Esophagus muscularis mucosa (tissue), 3 donors: ENCODE measurements around the gene C1orf116.

Source experiments
- POLR2A ChIP-seq: fragments of 450-650 bp; IDR thresholded peaks from one replicate; pipeline ENCODE4 v1.6.1; 2017; ENCODE audit warnings: antibody characterized with exemption, moderate library complexity, mild to moderate bottlenecking, low read depth
- TF ChIP-seq, protein P1 (sequence below), 3 experiments: fragments of 200-600 bp in 2 of 3; fragments of 450-650 bp in 1 of 3; sonication (generic) in 2 of 3; IDR thresholded peaks; one replicate each; pipeline ENCODE4 v1.5.1; 2017 to 2019; ENCODE audit warnings: antibody characterized with exemption in 3 of 3, mild to moderate bottlenecking in 2 of 3, moderate library complexity in 1 of 3

DNA sequence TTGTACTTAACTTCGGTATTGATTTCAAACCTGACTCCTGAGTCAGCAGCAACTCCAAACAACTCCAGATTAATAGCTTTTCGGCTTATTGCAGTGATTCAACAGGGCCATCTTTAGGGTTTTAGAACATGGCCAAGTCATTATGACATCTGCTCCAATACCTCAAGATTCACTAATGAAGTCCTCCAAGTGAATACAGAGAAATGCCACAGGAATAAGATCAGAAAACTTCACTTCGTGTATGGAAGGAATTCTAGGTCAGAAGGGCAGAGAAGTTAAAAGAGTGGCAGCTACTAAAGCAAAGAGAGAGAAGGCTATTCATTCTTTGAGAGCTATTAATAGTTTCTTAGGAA is 7.6 kb upstream of the C1orf116 start:
- TF ChIP-seq, protein P1, sequence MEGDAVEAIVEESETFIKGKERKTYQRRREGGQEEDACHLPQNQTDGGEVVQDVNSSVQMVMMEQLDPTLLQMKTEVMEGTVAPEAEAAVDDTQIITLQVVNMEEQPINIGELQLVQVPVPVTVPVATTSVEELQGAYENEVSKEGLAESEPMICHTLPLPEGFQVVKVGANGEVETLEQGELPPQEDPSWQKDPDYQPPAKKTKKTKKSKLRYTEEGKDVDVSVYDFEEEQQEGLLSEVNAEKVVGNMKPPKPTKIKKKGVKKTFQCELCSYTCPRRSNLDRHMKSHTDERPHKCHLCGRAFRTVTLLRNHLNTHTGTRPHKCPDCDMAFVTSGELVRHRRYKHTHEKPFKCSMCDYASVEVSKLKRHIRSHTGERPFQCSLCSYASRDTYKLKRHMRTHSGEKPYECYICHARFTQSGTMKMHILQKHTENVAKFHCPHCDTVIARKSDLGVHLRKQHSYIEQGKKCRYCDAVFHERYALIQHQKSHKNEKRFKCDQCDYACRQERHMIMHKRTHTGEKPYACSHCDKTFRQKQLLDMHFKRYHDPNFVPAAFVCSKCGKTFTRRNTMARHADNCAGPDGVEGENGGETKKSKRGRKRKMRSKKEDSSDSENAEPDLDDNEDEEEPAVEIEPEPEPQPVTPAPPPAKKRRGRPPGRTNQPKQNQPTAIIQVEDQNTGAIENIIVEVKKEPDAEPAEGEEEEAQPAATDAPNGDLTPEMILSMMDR (IDR thresholded peaks at IDR 0.05), result no peak
- no peak for TF ChIP-seq POLR2A
